H1 (cell line): ENCODE measurements around the gene P3H4. TPM values are rescaled to one million over a fixed set of nuclear protein-coding genes. Genes with fewer than 3 reads are reported as not detected.

Experiments used
- CTCF ChIA-PET: fragments of 300-600 bp; sonication (Branson Sonifier 250); formaldehyde crosslinking; loops from one replicate; lab custom pipeline; 2021; ENCODE audit not compliant: partially characterized antibody; lab: Charles Lee
- POLR2A ChIA-PET: fragments of 300-600 bp; sonication (Branson Sonifier 250); formaldehyde crosslinking; loops from one replicate; lab custom pipeline; 2021; ENCODE audit warnings: inconsistent platforms; ENCODE audit not compliant: partially characterized antibody; lab: Charles Lee
- DNase-seq, 2 experiments: peaks; one replicate each; pipeline versions ENCODE4 v3.0.0 to v3.0.0-alpha.2; 2010 to 2022; ENCODE audit warnings: low spot score in 2 of 2, low read depth in 1 of 2, mixed read lengths in 1 of 2
- FAIRE-seq: peaks from 2 replicates; lab custom pipeline; 2011; peaks lifted over from hg19 to GRCh38; lab: Jason Lieb, UNC
- H2AFZ ChIP-seq: 2 replicates; pipeline ENCODE4 v1.8.1; 2012; ENCODE audit warnings: low read length, inconsistent platforms
- H2AK5ac ChIP-seq: 2 replicates; pipeline ENCODE4 v1.6.1; 2013; ENCODE audit warnings: low read depth, low read length
- H2BK120ac ChIP-seq: replicated peaks from 2 replicates; pipeline ENCODE3; 2013; ENCODE audit warnings: low read depth, low read length, inconsistent platforms
- H2BK12ac ChIP-seq: 2 replicates; pipeline ENCODE4 v1.6.1; 2013; ENCODE audit warnings: low read depth, low read length
- H2BK15ac ChIP-seq: 2 replicates; pipeline ENCODE4 v1.6.1; 2013; ENCODE audit warnings: low read length
- H2BK20ac ChIP-seq: 2 replicates; pipeline ENCODE4 v1.6.1; 2013; ENCODE audit warnings: low read length
- H2BK5ac ChIP-seq: 2 replicates; pipeline ENCODE4 v1.6.1; 2013; ENCODE audit warnings: low read depth, low read length
- H3K14ac ChIP-seq: 2 replicates; pipeline ENCODE4 v1.6.1; 2013; ENCODE audit warnings: inconsistent platforms; ENCODE audit not compliant: insufficient read length
- H3K18ac ChIP-seq: 2 replicates; pipeline ENCODE4 v1.6.1; 2013; ENCODE audit warnings: low read length; ENCODE audit errors: extremely low read depth
- H3K23ac ChIP-seq: 2 replicates; pipeline ENCODE4 v1.6.1; 2013; ENCODE audit warnings: inconsistent platforms; ENCODE audit not compliant: insufficient read length
- H3K23me2 ChIP-seq: 2 replicates; pipeline ENCODE4 v1.6.1; 2013; ENCODE audit warnings: low read depth, low read length
- H3K27ac ChIP-seq: 2 replicates; pipeline ENCODE4 v1.6.1; 2011; ENCODE audit warnings: low read depth, low read length, inconsistent platforms
- H3K27me3 ChIP-seq, 4 experiments: replicated peaks in 1 of 4; 1 replicate in 1 of 4; 2 replicates in 3 of 4; pipeline versions ENCODE4 v1.6.1 to v1.8.1; 2011 to 2013; ENCODE audit warnings: low read length in 3 of 4, mild to moderate bottlenecking in 3 of 4, inconsistent platforms in 2 of 4, mixed read lengths in 2 of 4, moderate library complexity in 1 of 4; ENCODE audit not compliant: control insufficient read depth in 3 of 4, insufficient read depth in 3 of 4; ENCODE audit errors: extremely low read depth in 1 of 4
- H3K36me3 ChIP-seq, 4 experiments: 2 replicates each; pipeline versions ENCODE4 v1.6.1 to v1.8.1; 2011 to 2013; ENCODE audit warnings: mild to moderate bottlenecking in 4 of 4, low read length in 3 of 4, moderate library complexity in 2 of 4, control low read depth in 1 of 4, inconsistent platforms in 1 of 4; ENCODE audit not compliant: insufficient read depth in 4 of 4, control insufficient read depth in 2 of 4
- H3K4ac ChIP-seq: replicated peaks from 2 replicates; pipeline ENCODE3; 2013; ENCODE audit warnings: low read length, low read depth, mixed read lengths, inconsistent platforms; ENCODE audit not compliant: insufficient read length
- H3K4me1 ChIP-seq, 4 experiments: replicated peaks in 1 of 4; 1 replicate in 1 of 4; 2 replicates in 3 of 4; pipeline versions ENCODE4 v1.6.1 to v1.8.1; 2011 to 2013; ENCODE audit warnings: low read length in 3 of 4, inconsistent platforms in 2 of 4, mixed read lengths in 1 of 4; ENCODE audit not compliant: insufficient read depth in 4 of 4, control insufficient read depth in 3 of 4
- H3K4me2 ChIP-seq, 2 experiments: 2 replicates each; pipeline versions ENCODE4 v1.6.1 to v1.8.1; 2011 to 2013; ENCODE audit warnings: low read depth in 2 of 2, low read length in 2 of 2, control low read depth in 1 of 2, inconsistent platforms in 1 of 2, mild to moderate bottlenecking in 1 of 2; ENCODE audit not compliant: insufficient read depth in 1 of 2
- H3K4me3 ChIP-seq, 4 experiments: fragments of 200-600, 300-600 bp in 1 of 4; sonication (generic), shearing (Covaris generic), sonication (Bioruptor Twin) in 1 of 4; 2 replicates each; pipeline versions ENCODE4 v1.5.1 to v1.8.1; 2011 to 2016; ENCODE audit warnings: low read length in 4 of 4, low read depth in 3 of 4, control low read depth in 2 of 4, inconsistent platforms in 2 of 4, mild to moderate bottlenecking in 2 of 4, mixed read lengths in 1 of 4, moderate library complexity in 1 of 4; ENCODE audit not compliant: insufficient read depth in 2 of 4; ENCODE audit errors: extremely low read depth in 1 of 4
- H3K56ac ChIP-seq: replicated peaks from 2 replicates; pipeline ENCODE3; 2013; ENCODE audit warnings: low read depth, mild to moderate bottlenecking, mixed read lengths, low read length, inconsistent platforms; ENCODE audit not compliant: insufficient read length
- H3K79me1 ChIP-seq: 2 replicates; pipeline ENCODE4 v1.6.1; 2013; ENCODE audit warnings: low read depth, low read length, control low read depth
- H3K79me2 ChIP-seq, 2 experiments: 2 replicates each; pipeline versions ENCODE4 v1.6.1 to v1.8.1; 2012 to 2013; ENCODE audit warnings: low read length in 2 of 2, mild to moderate bottlenecking in 2 of 2, inconsistent platforms in 1 of 2; ENCODE audit not compliant: insufficient read depth in 2 of 2, control insufficient read depth in 1 of 2
- H3K9ac ChIP-seq, 4 experiments: replicated peaks in 1 of 4; 1 replicate in 1 of 4; 2 replicates in 3 of 4; pipeline versions ENCODE4 v1.6.1 to v1.8.1; 2011 to 2013; ENCODE audit warnings: low read depth in 3 of 4, low read length in 3 of 4, control low read depth in 2 of 4, mild to moderate bottlenecking in 2 of 4, moderate library complexity in 2 of 4, inconsistent platforms in 1 of 4; ENCODE audit errors: extremely low read depth in 1 of 4
- H3K9me3 ChIP-seq, 2 experiments: 2 replicates each; pipeline versions ENCODE4 v1.6.1 to v1.8.1; 2012 to 2013; ENCODE audit warnings: mild to moderate bottlenecking in 2 of 2, moderate library complexity in 2 of 2, control low read depth in 1 of 2, inconsistent platforms in 1 of 2, low read depth in 1 of 2, low read length in 1 of 2, mixed read lengths in 1 of 2; ENCODE audit not compliant: insufficient read depth in 2 of 2
- H4K20me1 ChIP-seq, 2 experiments: replicated peaks in 1 of 2; 2 replicates each; pipeline versions ENCODE3 to v1.8.1; 2011 to 2013; ENCODE audit warnings: inconsistent platforms in 2 of 2, low read length in 2 of 2, mild to moderate bottlenecking in 1 of 2; ENCODE audit not compliant: insufficient read depth in 2 of 2, control insufficient read depth in 1 of 2
- H4K5ac ChIP-seq: 2 replicates; pipeline ENCODE4 v1.6.1; 2013; ENCODE audit warnings: low read length, low read depth, mixed read lengths, inconsistent platforms; ENCODE audit not compliant: insufficient read length
- H4K8ac ChIP-seq: 2 replicates; pipeline ENCODE4 v1.8.0; 2013; ENCODE audit warnings: mild to moderate bottlenecking, moderate library complexity, low read length, inconsistent platforms; ENCODE audit not compliant: insufficient read depth; ENCODE audit errors: extremely low read depth
- H4K91ac ChIP-seq: replicated peaks from 2 replicates; pipeline ENCODE3; 2013; ENCODE audit warnings: low read length, mixed read lengths, inconsistent platforms; ENCODE audit not compliant: insufficient read length
- HDAC2 ChIP-seq, 2 experiments: fragments of 300-600 bp in 1 of 2; sonication (generic) in 1 of 2; IDR thresholded peaks; 2 replicates each; pipeline ENCODE4 v1.6.1; 2011 to 2012; ENCODE audit warnings: low read depth in 2 of 2, low read length in 2 of 2, mild to moderate bottlenecking in 2 of 2, moderate library complexity in 2 of 2, borderline replicate concordance in 1 of 2, inconsistent platforms in 1 of 2
- RFX5 ChIP-seq: IDR thresholded peaks from 2 replicates; pipeline ENCODE4 v1.6.1; 2011; ENCODE audit warnings: low read depth, low read length, improper control_type of control experiment, borderline replicate concordance
- SP1 ChIP-seq: IDR thresholded peaks from 2 replicates; pipeline ENCODE4 v1.6.1; 2011; ENCODE audit warnings: low read depth, low read length
- TCF12 ChIP-seq: IDR thresholded peaks from 2 replicates; pipeline ENCODE4 v1.6.1; 2011; ENCODE audit warnings: low read depth, mild to moderate bottlenecking, low read length
- WGBS, 2 experiments: shearing (Covaris generic) in 1 of 2; methylation state at CpG; one replicate each; pipeline versions ENCODE4 v1.1.6 to v1.1.7; 2013 to 2015; ENCODE audit warnings: low lambda C conversion rate in 2 of 2, mixed read lengths in 2 of 2, inconsistent platforms in 1 of 2, low coverage in 1 of 2, missing lambda C conversion rate in 1 of 2; ENCODE audit not compliant: insufficient replicate concordance in 2 of 2, insufficient coverage in 1 of 2, insufficient read length in 1 of 2; ENCODE audit errors: extremely low coverage in 1 of 2, missing lambda C conversion rate in 1 of 2; 5-methylcytosine and 5-hydroxymethylcytosine counted together
- polyA plus RNA-seq, 7 experiments: library from polyadenylated mRNA; depleted of rRNA in 3 of 7; stranded (reverse) in 5 of 7; unstranded in 2 of 7; fragments of >200 nt in 5 of 7; fragments of 200-250 nt in 2 of 7; gene quantifications; 1 replicate in 5 of 7; 2 replicates in 1 of 7; 4 replicates in 1 of 7; pipeline versions ENCODE4 v1.2.1 to v1.2.3, GENCODE V29; 2011 to 2013; ENCODE audit warnings: missing spikeins in 2 of 7, mixed read lengths in 2 of 7
- total RNA-seq: library from RNA; stranded (reverse); fragmentation: NEBNext Ultra II Directional; extraction: Animal tissue kit (Norgen Biotek cat#: 25700); gene quantifications from 2 replicates; pipeline ENCODE4 v1.2.1, GENCODE V29; 2021

Gene P3H4
- total and polyA plus RNA-seq, 2 of the 8 experiments (the other 6 are each of a cell fraction or from before 2014, with no cell fraction given) = 23.4 to 26.7 TPM

DNA sequence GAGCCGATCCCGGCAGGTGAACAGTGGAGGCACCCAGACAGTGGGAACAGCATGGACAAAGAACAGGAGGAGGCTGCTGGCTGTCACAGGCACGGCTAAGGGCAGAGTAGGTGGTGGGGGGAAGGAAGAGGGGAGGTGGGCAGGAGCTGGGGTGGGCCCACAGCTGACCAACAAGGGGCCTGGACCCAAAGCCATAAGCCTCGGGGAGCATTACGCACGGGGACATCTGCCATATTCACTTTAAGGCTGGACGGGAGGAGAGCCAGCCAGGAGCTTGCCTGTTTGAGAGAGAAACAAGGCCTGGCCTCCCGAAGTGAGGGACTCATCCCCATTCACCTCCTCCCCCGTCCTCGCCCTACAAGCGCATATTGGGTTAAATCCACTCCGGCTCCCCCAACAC is 57.7 kb downstream of the P3H4 start:
- CTCF ChIA-PET = interaction anchor here (0.6 to 6.0 kb wide), 8 partner anchors 14 to 58 kb away, joined by 3 to 48 read pairs (median 4); partner anchors contain the start of gene JUP
- H2AFZ ChIP-seq = no peak overlapping the region

More for the DNA sequence above, 57.7 kb downstream of the P3H4 start:
- 83% methylated on average over 9 of the region's 12 CpGs; no CpG with 5 or more reads in 1 of the 2 experiments for WGBS, 2 experiments
- FAIRE-seq (no peak), DNase-seq (no peak)
- Histone ChIP-seq H3K4me2 (no peak overlapping the region), H4K20me1 (peaks cover 2 to 5% of the 10 kb centered on the region in 2 experiments), H3K14ac (no peak overlapping the region), H3K23ac (no peak overlapping the region), H2BK5ac (no peak overlapping the region), H3K79me2 (no peaks in the 10 kb centered on the region), H4K91ac (no peak overlapping the region), H3K4me1 (no peaks in the 10 kb centered on the region), H2BK120ac (no peak overlapping the region), H4K5ac (no peak overlapping the region), H2BK12ac (no peak overlapping the region), H2BK15ac (no peak overlapping the region), H3K4me3 (no peak overlapping the region), H3K27me3 (no peaks in the 10 kb centered on the region), H3K36me3 (peaks cover 20 to 29% (median 23%) of the 10 kb centered on the region in 4 experiments; a peak in 7 of 8 replicates), H3K9me3 (no peaks in the 10 kb centered on the region), H3K4ac (no peak overlapping the region), H3K23me2 (no peaks in the 10 kb centered on the region), H3K79me1 (no peaks in the 10 kb centered on the region), H4K8ac (no peak overlapping the region), H3K9ac (no peak overlapping the region), H2AK5ac (no peak overlapping the region), H2BK20ac (no peak overlapping the region), H3K18ac (no peak overlapping the region), H3K27ac (no peak overlapping the region), H3K56ac (no peak overlapping the region)
- POLR2A ChIA-PET = interaction anchor here (1.0 to 2.7 kb wide), 10 partner anchors 9 to 66 kb away, joined by 3 to 18 read pairs (median 6); partner anchors contain the start of genes EIF1, HAP1 and JUP
- TF ChIP-seq TCF12 = no peak
- no peak for TF ChIP-seq RFX5
- no peak for TF ChIP-seq HDAC2 (IDR thresholded peaks at IDR 0.05; ENCODE audit: borderline replicate concordance in 1 of 2, low read depth in 2 of 2, low read length in 2 of 2)
- no peak for TF ChIP-seq SP1
